ENCODE data around the gene ALOX12.

DNA sequence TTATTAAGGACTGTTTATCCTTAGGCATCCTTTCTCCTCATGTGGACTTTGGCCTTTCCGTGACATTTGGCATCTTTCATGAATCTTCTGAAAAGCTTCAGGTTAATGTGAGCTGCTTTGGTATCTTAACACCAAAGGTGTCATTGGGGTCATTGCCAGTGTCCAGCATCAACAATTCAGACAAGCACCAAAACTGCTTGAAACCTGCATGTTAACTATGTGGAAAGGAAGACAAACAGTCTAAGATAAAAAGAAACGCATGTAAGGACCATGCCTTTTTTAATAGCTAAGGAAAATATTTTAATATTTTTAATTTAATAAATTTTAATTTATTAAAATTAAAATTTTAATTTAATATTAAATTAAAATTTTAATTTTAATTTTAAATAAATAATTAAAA lies 7.9 kb downstream of the ALOX12 start:
- TF ChIP-seq, protein P1, sequence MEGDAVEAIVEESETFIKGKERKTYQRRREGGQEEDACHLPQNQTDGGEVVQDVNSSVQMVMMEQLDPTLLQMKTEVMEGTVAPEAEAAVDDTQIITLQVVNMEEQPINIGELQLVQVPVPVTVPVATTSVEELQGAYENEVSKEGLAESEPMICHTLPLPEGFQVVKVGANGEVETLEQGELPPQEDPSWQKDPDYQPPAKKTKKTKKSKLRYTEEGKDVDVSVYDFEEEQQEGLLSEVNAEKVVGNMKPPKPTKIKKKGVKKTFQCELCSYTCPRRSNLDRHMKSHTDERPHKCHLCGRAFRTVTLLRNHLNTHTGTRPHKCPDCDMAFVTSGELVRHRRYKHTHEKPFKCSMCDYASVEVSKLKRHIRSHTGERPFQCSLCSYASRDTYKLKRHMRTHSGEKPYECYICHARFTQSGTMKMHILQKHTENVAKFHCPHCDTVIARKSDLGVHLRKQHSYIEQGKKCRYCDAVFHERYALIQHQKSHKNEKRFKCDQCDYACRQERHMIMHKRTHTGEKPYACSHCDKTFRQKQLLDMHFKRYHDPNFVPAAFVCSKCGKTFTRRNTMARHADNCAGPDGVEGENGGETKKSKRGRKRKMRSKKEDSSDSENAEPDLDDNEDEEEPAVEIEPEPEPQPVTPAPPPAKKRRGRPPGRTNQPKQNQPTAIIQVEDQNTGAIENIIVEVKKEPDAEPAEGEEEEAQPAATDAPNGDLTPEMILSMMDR (IDR thresholded peaks at IDR 0.05; ENCODE audit: low read depth, low read length), result no peak
- TF ChIP-seq EZH2phosphoT487 (IDR thresholded peaks at IDR 0.05; ENCODE audit: low read depth), result no peak
